ENCODE measurements around the gene TULP4.
"Not testable (repeated sequence)": the region's sequence is repeated elsewhere in the genome, so short reads cannot be mapped to it uniquely, and the experiment has no call there.

TULP4 gene

GRCh38 chr6:158464483-158464882 is 152.2 kb downstream of the TULP4 start:
- no peak for DNase-seq (ENCODE audit: low read depth, low spot score)

- no peak for DNase-seq (ENCODE audit: low read depth, low spot score)
Measured at GRCh38 chr6:158465257-158465656, 153.0 kb downstream of the TULP4 start.

GRCh38 chr6:158465747-158466146 is 153.5 kb downstream of the TULP4 start:
- DNase-seq (ENCODE audit: low read depth, low spot score), result no peak

GRCh38 chr6:158467923-158468322 is 155.7 kb downstream of the TULP4 start:
- DNase-seq (ENCODE audit: low read depth, low spot score), result no peak

- DNase-seq (ENCODE audit: low read depth, low spot score), result no peak
Measured at GRCh38 chr6:158468666-158469065, 156.4 kb downstream of the TULP4 start.

- DNase-seq (ENCODE audit: low read depth, low spot score), result not testable (repeated sequence)
Measured at GRCh38 chr6:158470023-158470422, 157.8 kb downstream of the TULP4 start.

- DNase-seq (ENCODE audit: low read depth, low spot score), result no peak
Measured at GRCh38 chr6:158471339-158471738, 159.1 kb downstream of the TULP4 start.

GRCh38 chr6:158472447-158472846 is 160.2 kb downstream of the TULP4 start:
- DNase-seq (ENCODE audit: low read depth, low spot score), result no peak

GRCh38 chr6:158474961-158475343 is 162.7 kb downstream of the TULP4 start:
- no peak for DNase-seq (ENCODE audit: low read depth, low spot score)

- DNase-seq (ENCODE audit: low read depth, low spot score), result no peak
Measured at GRCh38 chr6:158475344-158476302, 163.4 kb downstream of the TULP4 start.

GRCh38 chr6:158476389-158476788 is 164.1 kb downstream of the TULP4 start:
- no peak for DNase-seq (ENCODE audit: low read depth, low spot score)

- not testable (repeated sequence) for DNase-seq (ENCODE audit: low read depth, low spot score)
Measured at GRCh38 chr6:158477722-158478121, 165.5 kb downstream of the TULP4 start.

GRCh38 chr6:158480989-158481388 is 168.7 kb downstream of the TULP4 start:
- DNase-seq (ENCODE audit: low read depth, low spot score), result no peak

- DNase-seq (ENCODE audit: low read depth, low spot score), result no peak
Measured at GRCh38 chr6:158481690-158482473, 169.6 kb downstream of the TULP4 start.

GRCh38 chr6:158485431-158485830 is 173.2 kb downstream of the TULP4 start:
- DNase-seq (ENCODE audit: low read depth, low spot score), result no peak

- no peak for DNase-seq (ENCODE audit: low read depth, low spot score)
Measured at GRCh38 chr6:158487495-158487894, 175.2 kb downstream of the TULP4 start.

GRCh38 chr6:158488065-158488464 is 175.8 kb downstream of the TULP4 start:
- DNase-seq (ENCODE audit: low read depth, low spot score), result no peak

- DNase-seq (ENCODE audit: low read depth, low spot score), result no peak
Measured at GRCh38 chr6:158489441-158489840, 177.2 kb downstream of the TULP4 start.

- DNase-seq (ENCODE audit: low read depth, low spot score), result no peak
Measured at GRCh38 chr6:158492881-158493280, 180.6 kb downstream of the TULP4 start.

- no peak for DNase-seq (ENCODE audit: low read depth, low spot score)
Measured at GRCh38 chr6:158496700-158497099, 184.4 kb downstream of the TULP4 start.

- DNase-seq (ENCODE audit: low read depth, low spot score), result no peak
Measured at GRCh38 chr6:158497620-158498019, 185.4 kb downstream of the TULP4 start.

GRCh38 chr6:158498362-158498761 is 186.1 kb downstream of the TULP4 start:
- DNase-seq (ENCODE audit: low read depth, low spot score), result no peak

- DNase-seq (ENCODE audit: low read depth, low spot score), result no peak
Measured at GRCh38 chr6:158499601-158500000, 187.3 kb downstream of the TULP4 start.
